GM04504 (cell line): Measurements from ENCODE around the gene STUM.
"Not testable (repeated sequence)": the region's sequence is repeated elsewhere in the genome, so short reads cannot be mapped to it uniquely, and the experiment has no call there.

Source experiments
- DNase-seq: peaks from one replicate; pipeline ENCODE4 v3.0.0-alpha.2; 2012; ENCODE audit warnings: low read depth

The STUM gene

GRCh38 chr1:226581650-226582330 lies 33.2 kb downstream of the STUM start:
- no peak for DNase-seq

DNA sequence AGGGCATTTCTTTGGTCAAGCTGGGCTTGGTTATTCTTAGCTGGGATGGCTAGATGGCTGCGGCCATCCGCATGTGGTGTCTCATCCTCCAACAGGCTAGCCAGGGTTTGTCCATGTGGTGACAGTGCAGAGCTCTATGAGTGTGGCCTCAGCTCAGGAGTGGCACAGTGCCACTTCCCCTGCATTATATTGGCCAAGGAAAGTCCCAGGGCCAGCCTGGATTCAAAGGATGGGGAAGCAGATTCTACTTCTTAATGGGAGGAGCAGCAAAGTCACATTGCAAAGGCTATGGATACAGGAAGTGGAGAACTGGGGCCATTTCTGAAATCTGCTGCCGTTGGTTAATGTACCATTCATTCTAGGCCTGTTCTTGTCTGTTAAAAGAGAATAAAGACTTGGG lies 34.4 kb downstream of the STUM start:
- DNase-seq = no peak

DNA sequence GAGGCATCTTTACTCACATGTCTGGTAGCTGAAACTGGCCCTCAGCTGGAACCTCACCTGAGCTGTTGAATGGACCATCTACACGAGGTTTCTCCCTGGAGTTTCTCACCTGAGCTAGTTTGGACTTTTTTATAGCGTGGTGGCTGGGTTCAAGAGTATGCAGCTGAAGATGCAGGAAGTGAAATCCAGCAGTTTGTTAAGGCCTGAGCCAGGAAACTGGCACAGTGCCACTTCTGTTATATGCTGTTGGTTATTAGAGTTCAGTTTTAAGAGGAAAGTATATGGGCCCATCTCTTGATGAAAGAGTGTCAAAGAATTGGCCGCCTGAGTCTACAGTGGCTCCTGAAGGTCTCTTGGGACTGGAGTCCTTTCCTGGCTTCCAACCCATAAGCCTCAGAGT lies 35.6 kb downstream of the STUM start:
- DNase-seq = no peak

DNA sequence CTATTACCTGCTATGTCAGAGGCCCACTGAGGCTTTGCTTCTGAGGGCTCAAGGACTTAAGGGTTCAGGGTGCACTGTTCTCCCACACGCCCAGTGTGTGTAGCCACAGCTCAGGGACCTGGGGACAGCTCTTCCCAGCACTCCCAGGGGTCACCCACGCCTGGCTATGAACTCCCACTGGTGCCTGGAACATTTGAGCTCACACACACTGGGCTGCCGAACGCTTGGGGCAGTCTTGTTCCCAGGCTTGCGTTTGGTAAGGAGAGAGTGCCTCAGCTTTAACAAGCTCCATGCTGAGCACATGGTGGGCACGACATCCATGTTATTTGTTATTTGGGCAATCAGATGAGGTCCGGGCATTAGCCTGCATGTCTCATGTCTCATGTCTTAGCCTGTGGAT lies 37.6 kb downstream of the STUM start:
- no peak for DNase-seq

DNA sequence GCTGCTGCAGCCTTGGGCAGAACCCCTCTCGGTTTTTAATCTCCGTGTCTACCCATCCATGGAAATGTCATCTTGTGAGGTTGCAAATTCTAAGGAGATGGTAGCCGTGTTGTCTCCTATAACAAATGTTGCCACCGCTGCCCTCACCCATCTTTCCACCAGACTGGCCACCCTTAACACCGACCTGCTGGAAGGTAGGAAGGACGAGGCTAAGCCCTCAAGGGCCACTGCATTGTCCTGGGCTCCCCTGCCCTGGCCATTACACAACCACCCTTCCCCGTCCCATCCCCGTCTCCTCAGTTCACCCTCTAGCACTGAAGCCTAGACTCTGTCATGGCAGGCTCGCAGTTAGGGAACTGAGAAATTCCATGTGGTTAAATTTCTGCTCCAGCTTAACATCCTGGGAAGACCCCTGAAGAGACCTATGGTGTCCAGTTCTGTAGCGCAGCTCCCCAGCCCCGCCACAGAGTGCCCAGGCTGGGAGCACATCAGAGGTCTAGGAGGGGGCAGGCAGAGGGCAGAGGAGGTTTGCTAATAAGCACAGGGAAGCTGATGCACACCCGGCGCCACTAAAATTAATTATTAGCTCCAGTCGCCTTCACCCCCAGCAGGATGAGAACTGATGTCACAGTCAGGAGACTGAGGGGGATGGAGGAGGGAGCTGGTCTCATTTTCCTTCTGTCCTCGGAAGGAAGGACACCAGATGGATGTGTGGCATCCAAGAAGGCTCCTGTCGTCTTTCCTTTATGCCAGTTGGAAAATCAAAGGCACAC lies 38.3 kb downstream of the STUM start:
- DNase-seq = no peak

GRCh38 chr1:226588484-226588883 lies 39.9 kb downstream of the STUM start:
- no peak for DNase-seq

- DNase-seq = no peak
Observed at GRCh38 chr1:226589008-226589733, 40.6 kb downstream of the STUM start.

- DNase-seq = no peak
Observed at GRCh38 chr1:226590614-226591013, 42.0 kb downstream of the STUM start.

DNA sequence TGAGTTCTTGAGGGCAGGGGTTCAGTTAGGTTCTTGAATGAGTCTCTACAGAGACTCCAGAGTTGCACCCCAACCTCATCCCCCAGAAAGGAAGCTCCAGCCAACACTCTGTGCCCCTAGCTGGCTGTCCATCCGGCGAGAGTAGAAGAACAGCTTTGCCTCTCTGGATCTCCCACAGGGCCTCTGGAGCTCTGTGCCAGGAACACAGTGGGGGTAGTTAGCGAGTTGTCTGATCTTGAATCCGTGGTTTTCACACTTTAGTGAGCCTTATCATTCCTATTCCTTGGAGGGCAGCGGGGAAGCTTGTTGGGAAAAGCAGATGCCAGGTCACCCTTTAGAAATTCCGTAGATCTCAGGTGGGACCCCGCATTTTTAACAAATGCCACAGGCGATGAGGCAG lies 45.0 kb downstream of the STUM start:
- no peak for DNase-seq

DNA sequence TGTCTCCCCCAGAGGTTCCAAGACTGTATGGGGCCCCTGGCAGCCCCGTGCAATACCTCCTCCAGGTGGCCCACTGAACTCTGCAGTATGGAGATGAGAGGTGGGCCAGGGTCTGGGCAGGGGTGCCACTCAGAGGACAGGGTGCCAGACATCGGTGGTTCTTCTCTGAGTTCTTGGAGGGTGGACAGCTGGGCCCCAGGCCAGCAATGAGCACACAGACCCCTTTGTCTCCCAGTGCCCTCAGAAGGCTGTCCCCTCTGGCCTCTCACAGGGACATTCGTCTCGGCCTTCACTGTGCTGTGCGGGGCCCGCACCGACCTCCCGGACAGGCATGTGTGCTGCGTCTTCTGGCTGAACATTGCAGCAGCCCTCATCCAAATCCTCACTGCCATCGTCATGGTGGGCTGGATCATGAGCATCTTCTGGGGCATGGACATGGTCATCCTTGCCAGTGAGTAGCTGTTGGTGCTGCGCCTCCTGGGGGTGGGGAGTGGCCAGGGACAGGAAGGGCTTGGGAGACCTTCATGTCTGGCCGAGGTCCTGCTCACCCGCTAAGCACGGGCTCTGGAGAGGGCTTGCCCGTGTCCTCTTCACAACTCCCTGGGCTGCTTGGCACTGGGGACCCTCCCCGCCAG lies 48.1 kb downstream of the STUM start:
- no peak for DNase-seq

- no peak for DNase-seq
Observed at GRCh38 chr1:226597616-226598454, 49.3 kb downstream of the STUM start.

DNA sequence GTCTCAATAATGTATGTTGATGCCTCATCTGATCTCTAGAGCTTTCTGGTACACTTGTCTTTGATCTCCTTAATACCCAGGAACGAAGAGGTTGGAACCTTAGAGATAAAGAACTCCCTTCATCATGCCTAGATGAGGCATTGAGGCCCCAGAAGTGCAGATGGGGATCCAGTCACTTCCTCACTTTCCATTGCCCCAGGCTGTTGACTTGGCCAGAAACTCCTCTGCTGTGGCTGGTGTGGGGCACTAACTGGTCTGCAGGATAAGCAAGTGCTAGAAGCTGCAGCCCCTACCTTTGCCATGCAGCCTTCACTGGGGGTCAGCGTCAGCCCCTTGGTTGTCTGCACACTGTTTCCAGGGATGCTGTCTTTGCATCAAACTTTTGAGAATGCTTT lies 49.9 kb downstream of the STUM start:
- DNase-seq = no peak

GRCh38 chr1:226598955-226599354 lies 50.4 kb downstream of the STUM start:
- not testable (repeated sequence) for DNase-seq

DNA sequence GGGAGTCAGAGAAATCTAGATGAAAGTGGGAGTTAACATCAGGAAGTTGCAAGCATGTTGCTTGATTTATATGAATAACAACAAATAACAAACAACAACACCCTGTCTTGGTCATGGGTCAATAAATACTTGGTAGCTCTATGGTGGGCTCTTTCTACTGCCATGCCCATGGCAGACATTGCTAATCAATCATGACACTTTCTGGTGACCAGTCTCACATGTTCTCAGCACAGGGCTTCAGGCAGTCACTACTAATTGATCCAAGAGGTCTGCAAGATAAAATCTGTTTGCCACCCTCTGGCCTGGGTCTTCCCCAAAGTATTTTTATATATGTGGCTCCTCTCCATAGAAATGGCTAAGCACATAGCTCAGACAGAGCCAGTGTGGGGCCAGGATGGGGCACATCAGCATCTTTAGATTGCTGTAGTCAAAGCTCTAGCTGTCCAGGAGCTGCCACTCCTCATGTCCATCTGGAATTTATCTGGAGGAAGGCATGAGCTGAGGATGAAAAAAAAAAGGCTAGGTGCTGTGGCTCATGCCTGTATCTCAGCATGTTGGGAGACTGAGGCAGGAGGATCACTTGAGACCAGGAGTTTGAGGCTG lies 51.2 kb downstream of the STUM start:
- no peak for DNase-seq

- DNase-seq = no peak
Observed at GRCh38 chr1:226600254-226600653, 51.7 kb downstream of the STUM start.

DNA sequence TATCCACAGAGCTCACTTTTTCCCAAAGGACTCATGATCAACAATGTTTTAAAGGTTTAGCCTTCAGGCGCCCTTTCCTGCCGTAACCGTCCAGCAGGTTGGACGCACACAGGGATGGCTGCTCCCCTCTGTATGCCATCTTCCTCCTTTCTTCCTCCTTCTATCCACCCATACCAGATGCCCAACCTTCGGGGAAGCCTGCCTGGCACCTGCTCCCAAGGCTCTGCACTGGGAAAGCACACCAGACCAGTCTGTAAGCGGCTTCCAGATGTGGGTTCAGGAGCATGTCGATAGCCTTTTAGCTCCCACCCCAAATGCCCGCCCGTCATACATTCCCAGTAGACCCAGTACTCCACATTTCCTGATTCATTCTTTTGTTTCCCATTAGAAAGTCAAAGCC lies 52.9 kb downstream of the STUM start:
- no peak for DNase-seq

DNA sequence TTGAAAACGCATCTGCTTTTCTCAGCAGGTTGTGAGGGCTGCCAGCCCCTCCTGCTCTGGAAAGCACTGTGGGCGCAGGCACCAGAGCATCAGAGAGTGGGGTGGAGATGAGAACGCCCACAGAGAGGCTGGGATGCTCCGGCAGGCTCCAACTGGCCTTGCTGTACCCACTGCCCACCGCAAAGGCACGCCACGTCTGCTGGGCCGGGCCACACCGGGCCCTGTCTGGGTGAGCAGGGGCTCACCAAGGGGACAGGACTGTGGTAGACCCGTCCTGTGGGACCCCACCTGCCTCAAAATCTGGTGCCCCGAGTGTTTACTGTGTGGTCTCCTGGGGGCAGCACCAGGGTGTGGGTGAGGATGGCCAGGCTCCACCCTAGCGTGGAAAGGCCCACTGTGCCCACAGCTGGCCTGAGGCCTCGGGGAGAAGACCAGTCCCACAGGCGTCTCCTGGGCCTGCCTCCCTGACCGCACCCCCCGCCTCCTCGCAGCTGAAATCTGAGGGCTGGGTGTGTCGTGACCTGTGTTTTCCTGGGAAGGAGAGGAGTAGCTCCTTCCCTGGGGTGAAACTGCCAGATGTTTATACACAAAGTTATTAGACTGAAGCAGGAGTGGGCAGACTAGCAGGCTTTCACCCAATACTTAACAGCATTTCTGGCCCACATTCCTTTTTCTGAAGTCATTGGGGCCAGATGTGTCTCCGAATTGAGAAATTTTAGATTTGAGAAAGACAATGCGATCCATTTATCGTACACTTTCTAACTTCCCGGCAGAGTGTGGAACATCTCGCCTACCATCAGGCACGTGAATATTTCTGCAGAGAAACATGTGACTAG lies 53.8 kb downstream of the STUM start:
- DNase-seq = peak; percentile 87

DNA sequence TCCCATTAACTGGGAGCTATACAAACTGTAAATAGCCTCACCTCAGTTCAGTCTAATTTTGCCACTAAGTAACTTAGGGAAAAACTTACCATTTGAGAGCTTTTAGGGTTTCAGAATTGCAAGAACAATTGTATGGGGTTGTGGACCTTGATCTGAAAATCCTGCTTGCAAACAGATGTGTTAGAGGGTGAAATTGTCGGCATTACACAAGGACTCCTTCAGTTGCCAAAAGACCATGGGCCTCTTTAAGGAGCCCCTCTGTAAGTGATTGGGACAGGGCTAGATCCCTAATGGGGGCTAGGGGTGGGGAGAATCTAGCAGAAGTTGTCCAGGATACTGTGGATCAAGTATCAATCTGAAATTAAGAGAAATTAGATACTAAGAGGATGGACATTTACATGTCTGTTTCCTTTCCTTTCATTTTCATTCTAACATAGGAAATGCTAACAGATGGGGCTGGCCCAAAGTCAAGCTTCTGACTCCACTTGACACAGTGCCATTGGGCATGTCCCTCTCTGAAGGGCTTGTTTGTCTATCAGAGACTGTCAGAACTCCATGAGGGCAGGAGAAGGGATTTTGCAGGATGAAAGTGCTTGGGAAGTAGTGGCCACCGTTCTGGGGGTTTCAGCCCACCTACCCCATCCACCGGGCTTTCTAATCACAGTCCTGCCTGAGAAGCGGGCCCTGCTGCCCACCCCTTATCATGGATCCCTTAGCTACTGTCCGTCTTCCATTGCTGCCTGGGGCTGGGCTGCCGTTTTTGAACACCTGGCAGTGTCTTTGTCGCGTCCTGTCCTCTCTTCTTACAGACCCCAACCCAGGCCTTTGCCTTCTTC lies 54.7 kb downstream of the STUM start:
- peak; percentile 66 for DNase-seq

DNA sequence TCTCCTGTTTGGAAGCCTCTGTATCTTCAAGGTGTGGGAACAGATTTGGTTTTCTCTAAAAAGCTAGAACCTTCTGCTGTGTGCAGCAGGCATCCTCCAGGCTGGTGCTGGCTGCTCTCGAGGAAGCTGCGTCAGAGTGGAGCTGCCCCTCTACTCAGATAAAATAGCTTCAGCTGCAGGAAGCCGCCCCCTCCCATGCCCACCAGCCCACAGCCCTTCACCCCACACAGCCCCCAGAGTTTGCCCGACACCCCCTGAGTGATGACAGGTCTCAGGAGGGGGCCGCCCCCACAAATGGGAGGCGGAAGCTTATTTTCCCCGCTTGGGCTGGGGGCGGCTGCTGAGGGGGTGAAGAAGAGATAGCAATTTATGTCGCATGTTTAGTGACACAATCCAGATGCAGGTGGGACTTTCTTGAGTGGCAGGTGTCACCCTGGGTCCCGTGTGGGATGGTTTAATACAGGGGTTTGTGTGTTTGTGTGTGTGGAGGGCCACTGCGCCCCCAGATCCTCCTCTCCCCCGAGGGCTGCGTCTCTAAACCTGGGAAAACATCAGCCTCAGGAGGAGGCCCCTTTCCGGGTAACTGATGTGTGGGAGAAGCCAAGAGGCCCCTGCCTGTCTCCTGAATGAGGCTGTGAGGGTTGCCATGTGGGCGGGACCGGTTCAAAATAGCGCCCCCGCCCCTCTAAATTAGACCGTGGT lies 55.4 kb downstream of the STUM start:
- no peak for DNase-seq
